ENCODE data around the gene ZCCHC13.
A peak's percentile ranks its signal among the peaks of the same experiment; 100 is the strongest.

ZCCHC13 gene

DNA sequence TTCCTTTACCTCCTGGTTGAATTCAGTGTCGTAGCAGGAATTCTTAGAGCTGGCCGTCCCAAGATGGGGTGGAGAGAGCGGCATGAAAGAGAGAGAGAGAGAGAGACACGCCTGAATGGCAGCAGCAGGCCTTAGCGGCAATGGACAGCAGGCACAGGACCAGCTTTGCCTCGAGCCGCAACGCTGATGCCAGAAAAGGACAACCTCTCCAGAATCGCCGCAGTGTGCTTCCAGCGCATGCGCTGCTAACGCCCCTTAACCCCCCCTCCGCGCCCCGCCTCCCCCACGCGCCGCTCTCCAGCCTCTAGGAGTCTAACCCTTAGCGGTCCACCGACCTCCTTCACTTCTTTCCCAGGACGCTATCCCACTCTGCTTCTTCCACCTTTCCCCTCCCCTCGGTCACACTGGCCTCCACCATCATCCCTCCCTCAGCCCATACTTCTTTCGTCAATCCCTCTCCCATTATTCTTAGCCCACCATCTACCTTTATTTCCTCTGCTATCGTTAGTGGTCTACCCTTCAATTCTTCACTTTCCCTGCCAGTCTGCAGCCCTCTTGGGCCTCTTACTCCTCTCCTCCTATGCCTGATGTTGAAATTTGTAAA lies 10.5 kb upstream of the ZCCHC13 start:
- Histone ChIP-seq H3K27ac (ENCODE audit: low read depth, low read length, poor library complexity, severe bottlenecking) (no peak overlapping the region), H3K4me1 (ENCODE audit: insufficient read depth, low read length, severe bottlenecking) (peaks cover 23% of the 10 kb centered on the region), H3K9me2 (ENCODE audit: low read depth, low read length) (no peaks in the 10 kb centered on the region), H3K9ac (ENCODE audit: low read length) (peak overlapping the region; percentile 79), H3K9me3 (ENCODE audit: low read length) (no peaks in the 10 kb centered on the region), H3F3A (ENCODE audit: insufficient read depth, low read length) (no peaks in the 10 kb centered on the region), H3K27me3 (ENCODE audit: insufficient read depth, low read length) (no peaks in the 10 kb centered on the region), H4K20me1 (ENCODE audit: insufficient read depth, low read length) (no peaks in the 10 kb centered on the region), H3K4me2 (ENCODE audit: low read length) (peak overlapping the region; percentile 99), H2AFZ (ENCODE audit: low read length) (peak overlapping the region; percentile 44; the same call in 1 of the 2 replicates), H3K36me3 (ENCODE audit: insufficient read depth, low read length) (peaks cover 8% of the 10 kb centered on the region), H3K4me3 (ENCODE audit: low read depth, low read length, poor library complexity, severe bottlenecking) (peak overlapping the region; percentile 96), H3K79me2 (ENCODE audit: insufficient read depth, low read length) (peaks cover 34% of the 10 kb centered on the region)
- no peak for TF ChIP-seq EZH2 (IDR thresholded peaks at IDR 0.05; ENCODE audit: borderline replicate concordance, low read length)
- TF ChIP-seq, protein P1, sequence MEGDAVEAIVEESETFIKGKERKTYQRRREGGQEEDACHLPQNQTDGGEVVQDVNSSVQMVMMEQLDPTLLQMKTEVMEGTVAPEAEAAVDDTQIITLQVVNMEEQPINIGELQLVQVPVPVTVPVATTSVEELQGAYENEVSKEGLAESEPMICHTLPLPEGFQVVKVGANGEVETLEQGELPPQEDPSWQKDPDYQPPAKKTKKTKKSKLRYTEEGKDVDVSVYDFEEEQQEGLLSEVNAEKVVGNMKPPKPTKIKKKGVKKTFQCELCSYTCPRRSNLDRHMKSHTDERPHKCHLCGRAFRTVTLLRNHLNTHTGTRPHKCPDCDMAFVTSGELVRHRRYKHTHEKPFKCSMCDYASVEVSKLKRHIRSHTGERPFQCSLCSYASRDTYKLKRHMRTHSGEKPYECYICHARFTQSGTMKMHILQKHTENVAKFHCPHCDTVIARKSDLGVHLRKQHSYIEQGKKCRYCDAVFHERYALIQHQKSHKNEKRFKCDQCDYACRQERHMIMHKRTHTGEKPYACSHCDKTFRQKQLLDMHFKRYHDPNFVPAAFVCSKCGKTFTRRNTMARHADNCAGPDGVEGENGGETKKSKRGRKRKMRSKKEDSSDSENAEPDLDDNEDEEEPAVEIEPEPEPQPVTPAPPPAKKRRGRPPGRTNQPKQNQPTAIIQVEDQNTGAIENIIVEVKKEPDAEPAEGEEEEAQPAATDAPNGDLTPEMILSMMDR (IDR thresholded peaks at IDR 0.05; ENCODE audit: low read length), result no peak

DNA sequence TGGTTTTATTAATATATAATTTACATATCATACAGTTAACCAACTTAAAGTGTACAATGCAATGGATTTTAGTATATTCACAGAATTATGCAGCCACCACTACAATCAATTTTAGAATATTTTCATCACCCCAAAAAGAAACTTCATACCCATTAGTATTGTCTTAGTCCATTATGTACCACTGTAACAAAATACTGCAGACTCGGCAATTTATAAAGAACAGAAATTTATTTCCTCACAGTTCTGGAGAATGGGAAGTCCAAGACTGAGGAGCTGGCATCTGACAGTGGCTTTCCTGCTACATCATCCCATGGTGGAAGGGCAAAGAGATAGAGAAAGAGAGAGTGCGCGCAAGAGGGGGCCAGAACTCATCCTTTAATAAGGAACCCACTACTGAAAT lies 8.9 kb upstream of the ZCCHC13 start:
- Histone ChIP-seq H3K9ac (ENCODE audit: low read length) (no peak overlapping the region), H3K9me2 (ENCODE audit: low read depth, low read length) (no peaks in the 10 kb centered on the region), H3K27ac (ENCODE audit: low read depth, low read length, poor library complexity, severe bottlenecking) (no peak overlapping the region), H3K4me2 (ENCODE audit: low read length) (no peak overlapping the region), H3K27me3 (ENCODE audit: insufficient read depth, low read length) (no peaks in the 10 kb centered on the region), H3K4me3 (ENCODE audit: low read depth, low read length, poor library complexity, severe bottlenecking) (no peak overlapping the region), H2AFZ (ENCODE audit: low read length) (no peak overlapping the region), H3K79me2 (ENCODE audit: insufficient read depth, low read length) (peaks cover 17% of the 10 kb centered on the region), H4K20me1 (ENCODE audit: insufficient read depth, low read length) (no peaks in the 10 kb centered on the region), H3K36me3 (ENCODE audit: insufficient read depth, low read length) (no peaks in the 10 kb centered on the region), H3K9me3 (ENCODE audit: low read length) (no peaks in the 10 kb centered on the region), H3K4me1 (ENCODE audit: insufficient read depth, low read length, severe bottlenecking) (peaks cover 8% of the 10 kb centered on the region), H3F3A (ENCODE audit: insufficient read depth, low read length) (no peaks in the 10 kb centered on the region)
- TF ChIP-seq, protein P1 (IDR thresholded peaks at IDR 0.05; ENCODE audit: low read length), result no peak
- TF ChIP-seq EZH2 (IDR thresholded peaks at IDR 0.05; ENCODE audit: borderline replicate concordance, low read length), result no peak

DNA sequence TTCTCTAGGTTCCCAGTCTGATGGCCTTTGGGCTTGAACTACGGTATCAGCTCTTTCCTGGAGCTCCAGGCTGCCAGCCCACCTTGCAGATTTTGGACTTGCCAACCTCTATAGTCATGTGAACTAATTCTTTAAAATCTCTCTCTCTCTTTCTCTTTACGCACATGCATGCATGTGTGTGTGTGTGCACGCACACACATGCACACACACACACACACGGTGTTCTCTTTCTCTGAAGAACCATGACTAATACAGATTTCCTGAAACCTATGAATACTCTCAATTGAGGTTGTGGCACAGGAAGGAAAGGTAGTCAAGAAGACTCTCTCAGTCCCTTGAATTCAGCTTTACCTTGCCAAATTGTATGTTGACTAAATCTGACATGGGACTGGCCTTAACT lies 6.2 kb upstream of the ZCCHC13 start:
- Histone ChIP-seq H3K9me3 (ENCODE audit: low read length) (no peaks in the 10 kb centered on the region), H3K4me2 (ENCODE audit: low read length) (no peak overlapping the region), H3K27me3 (ENCODE audit: insufficient read depth, low read length) (no peaks in the 10 kb centered on the region), H3K9me2 (ENCODE audit: low read depth, low read length) (no peaks in the 10 kb centered on the region), H3K9ac (ENCODE audit: low read length) (no peak overlapping the region), H3K27ac (ENCODE audit: low read depth, low read length, poor library complexity, severe bottlenecking) (no peak overlapping the region), H3K4me1 (ENCODE audit: insufficient read depth, low read length, severe bottlenecking) (peaks cover 4% of the 10 kb centered on the region), H3K79me2 (ENCODE audit: insufficient read depth, low read length) (no peaks in the 10 kb centered on the region), H4K20me1 (ENCODE audit: insufficient read depth, low read length) (no peaks in the 10 kb centered on the region), H3F3A (ENCODE audit: insufficient read depth, low read length) (no peaks in the 10 kb centered on the region), H3K4me3 (ENCODE audit: low read depth, low read length, poor library complexity, severe bottlenecking) (no peak overlapping the region), H2AFZ (ENCODE audit: low read length) (no peak overlapping the region), H3K36me3 (ENCODE audit: insufficient read depth, low read length) (no peaks in the 10 kb centered on the region)
- TF ChIP-seq, protein P1 (IDR thresholded peaks at IDR 0.05; ENCODE audit: low read length), result no peak
- TF ChIP-seq EZH2 (IDR thresholded peaks at IDR 0.05; ENCODE audit: borderline replicate concordance, low read length), result no peak

Data from OCI-LY1 (cell line).